ENCODE measurements around the gene CRYAB. TPM values are rescaled to one million over a fixed set of nuclear protein-coding genes. Genes with fewer than 3 reads are reported as not detected.

The CRYAB gene
- 5.1 and 12.7 TPM in 2 replicates for total RNA-seq

GRCh38 chr11:111911563-111912401 lies at the start of gene CRYAB:
Gene CRYAB, minus strand, starts transcription at chr11:111911770. Its CDS starts 46 bp downstream, at chr11:111911724.

GRCh38 chr11:111918390-111919256 lies 7.1 kb upstream of the CRYAB start, which contains the start of gene C11orf52:
Gene C11orf52, plus strand, starts transcription at chr11:111918913. Its CDS starts 60 bp downstream, at chr11:111918973.

GRCh38 chr11:111912535-111912934 lies 965 bp upstream of the CRYAB start, which contains the start of gene HSPB2:
Gene HSPB2, plus strand, starts transcription at chr11:111912734. Its CDS starts 96 bp downstream, at chr11:111912830.

GRCh38 chr11:111878849-111879636 lies 32.5 kb downstream of the CRYAB start, which contains the start of the genes CFAP68 and FDXACB1:
Gene CFAP68, plus strand, starts transcription at chr11:111879541. Its CDS starts 20 bp downstream, at chr11:111879561.
Gene FDXACB1, minus strand, starts transcription at chr11:111879165. Its CDS starts 33 bp downstream, at chr11:111879132.

GRCh38 chr11:111870886-111871692 lies 40.5 kb downstream of the CRYAB start, which contains the start of gene ALG9:
Gene ALG9, minus strand, starts transcription at chr11:111871581. Its CDS starts 99 bp downstream, at chr11:111871482.

Other genes with a start within 250 kb of the CRYAB start
- 26.7 and 29.1 TPM in 2 replicates for gene PPP2R1B, start 145.4 kb downstream of the CRYAB start, total RNA-seq
- gene ALG9, start 40.2 kb downstream of the CRYAB start, total RNA-seq = 30.9 and 40.1 TPM in 2 replicates
- 1.3 and 1.8 TPM in 2 replicates for gene FDXACB1, start 32.6 kb downstream of the CRYAB start, total RNA-seq
- gene CFAP68, start 32.2 kb downstream of the CRYAB start, total RNA-seq = 8.0 and 9.6 TPM in 2 replicates
- gene HSPB2, start 964 bp upstream of the CRYAB start, total RNA-seq = 0.14 and 0.18 TPM in 2 replicates
- 0.83 TPM in 1 of 2 replicates, not detected in the other for gene C11orf52, start 7.1 kb upstream of the CRYAB start, total RNA-seq
- gene DIXDC1, start 25.6 kb upstream of the CRYAB start, total RNA-seq = 16.2 and 22.1 TPM in 2 replicates
- gene DLAT, start 113.6 kb upstream of the CRYAB start, total RNA-seq = 31.7 and 35.0 TPM in 2 replicates
- 1.5 and 1.6 TPM in 2 replicates for gene PIH1D2, start 162.2 kb upstream of the CRYAB start, total RNA-seq
- gene NKAPD1, start 162.5 kb upstream of the CRYAB start, total RNA-seq = 22.2 and 25.7 TPM in 2 replicates
- 69.3 and 93.7 TPM in 2 replicates for gene TIMM8B, start 175.0 kb upstream of the CRYAB start, total RNA-seq
- gene SDHD, start 175.1 kb upstream of the CRYAB start, total RNA-seq = 170 and 196 TPM in 2 replicates